OCI-LY1 (cell line): ENCODE data around the gene LINC00237.

ENCODE experiments used
- H2AFZ ChIP-seq: fragments of 200-600 bp; sonication (generic), shearing (Covaris generic); 2 replicates; pipeline ENCODE4 v1.6.0; 2014; ENCODE audit warnings: antibody characterized with exemption, mild to moderate bottlenecking, low read length
- H3F3A ChIP-seq: fragments of 200-600 bp; sonication (generic), shearing (Covaris generic); 2 replicates; pipeline ENCODE4 v1.6.0; 2014; ENCODE audit warnings: mild to moderate bottlenecking, antibody characterized with exemption, low read length, moderate library complexity; ENCODE audit not compliant: insufficient read depth
- H3K27ac ChIP-seq: fragments of 200-600 bp; sonication (generic); 2 replicates; pipeline ENCODE4 v1.5.1; 2014; ENCODE audit warnings: low read length, mixed run types, mild to moderate bottlenecking, low read depth; ENCODE audit not compliant: poor library complexity, severe bottlenecking
- H3K27me3 ChIP-seq: fragments of 200-600 bp; sonication (generic); 2 replicates; pipeline ENCODE4 v1.6.0; 2014; ENCODE audit warnings: antibody characterized with exemption, mild to moderate bottlenecking, low read length, moderate library complexity; ENCODE audit not compliant: insufficient read depth
- H3K36me3 ChIP-seq: fragments of 200-600 bp; sonication (generic); 2 replicates; pipeline ENCODE4 v1.6.1; 2014; ENCODE audit warnings: mild to moderate bottlenecking, antibody characterized with exemption, low read length, moderate library complexity, mixed read lengths; ENCODE audit not compliant: insufficient read depth
- H3K4me1 ChIP-seq: fragments of 200-600 bp; sonication (generic); 2 replicates; pipeline ENCODE4 v1.5.1; 2014; ENCODE audit warnings: mild to moderate bottlenecking, low read length, moderate library complexity; ENCODE audit not compliant: insufficient read depth, severe bottlenecking
- H3K4me2 ChIP-seq: fragments of 200-600 bp; sonication (generic), shearing (Covaris generic); 2 replicates; pipeline ENCODE4 v1.6.1; 2014; ENCODE audit warnings: low read length
- H3K4me3 ChIP-seq: fragments of 200-600 bp; sonication (generic); 2 replicates; pipeline ENCODE4 v1.5.1; 2014; ENCODE audit warnings: low read length, low read depth, mild to moderate bottlenecking, mixed read lengths; ENCODE audit not compliant: poor library complexity, severe bottlenecking
- H3K79me2 ChIP-seq: fragments of 200-600 bp; shearing (Covaris generic); 2 replicates; pipeline ENCODE4 v1.6.1; 2016; ENCODE audit warnings: mixed run types, low read length, mixed read lengths; ENCODE audit not compliant: insufficient read depth
- H3K9ac ChIP-seq: fragments of 200-600 bp; sonication (generic), shearing (Covaris generic); 2 replicates; pipeline ENCODE4 v1.6.1; 2014; ENCODE audit warnings: mild to moderate bottlenecking, low read length, mixed read lengths
- H3K9me2 ChIP-seq: fragments of 200-600 bp; sonication (generic), shearing (Covaris generic); 2 replicates; pipeline ENCODE4 v1.6.1; 2014; ENCODE audit warnings: low read depth, mild to moderate bottlenecking, low read length, mixed read lengths
- H3K9me3 ChIP-seq: fragments of 200-600 bp; shearing (Covaris generic); 2 replicates; pipeline ENCODE4 v1.6.1; 2014; ENCODE audit warnings: low read length, mixed read lengths
- H4K20me1 ChIP-seq: fragments of 200-600 bp; sonication (generic), shearing (Covaris generic); 2 replicates; pipeline ENCODE4 v1.6.0; 2016; ENCODE audit warnings: mild to moderate bottlenecking, low read length; ENCODE audit not compliant: insufficient read depth
- EZH2 ChIP-seq: fragments of 200-600 bp; sonication (generic), shearing (Covaris generic); IDR thresholded peaks from 2 replicates; pipeline ENCODE4 v1.8.0; 2017; ENCODE audit warnings: borderline replicate concordance, mixed run types, mild to moderate bottlenecking, antibody characterized with exemption, low read length, moderate library complexity, mixed read lengths
- TF ChIP-seq, protein P1 (sequence below): fragments of 200-600 bp; sonication (generic), shearing (Covaris generic); IDR thresholded peaks from 2 replicates; pipeline ENCODE4 v1.5.1; 2017; ENCODE audit warnings: mild to moderate bottlenecking, antibody characterized with exemption, low read length, moderate library complexity, mixed read lengths

LINC00237 gene

DNA sequence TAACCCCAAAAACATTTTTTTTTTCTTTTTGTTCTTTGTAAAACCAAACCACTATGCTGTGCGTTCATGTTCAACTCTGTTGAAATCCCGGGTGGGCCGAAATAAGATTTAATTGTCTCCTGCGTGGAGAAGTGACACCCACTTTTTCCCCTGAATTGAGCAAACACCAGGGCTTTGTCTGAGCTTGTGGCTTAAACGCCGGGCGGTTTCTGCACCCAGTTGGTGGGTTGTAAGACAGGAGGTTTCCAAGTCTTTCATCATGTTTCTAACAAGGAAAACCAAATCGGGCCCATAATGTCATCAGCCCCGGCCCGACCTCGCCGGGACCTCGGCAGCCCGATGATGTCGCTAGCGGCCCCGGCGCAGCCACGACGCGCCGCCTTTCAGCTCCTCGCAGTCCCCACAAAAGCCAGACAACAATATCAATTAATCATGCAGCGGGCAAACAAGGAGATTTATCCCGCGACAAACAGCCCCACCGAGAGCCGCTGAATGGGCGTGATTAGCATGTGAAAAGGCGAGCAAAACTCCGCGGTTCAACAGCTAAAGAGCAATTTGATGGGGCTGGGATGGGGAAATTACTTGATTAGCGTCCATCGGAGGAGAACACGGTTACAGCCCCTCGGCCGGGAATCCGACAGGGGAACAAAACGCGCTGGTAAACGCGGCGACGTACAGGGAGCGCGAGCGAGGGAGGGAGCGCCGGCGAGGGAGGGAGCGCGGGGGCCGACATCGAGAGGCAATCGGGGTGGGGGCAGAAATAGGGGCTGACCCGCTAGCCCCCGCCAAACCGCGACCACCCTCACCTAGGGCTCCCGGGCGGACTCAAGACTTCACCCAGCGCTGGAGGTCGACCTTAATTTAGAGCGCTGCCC is 5.3 kb downstream of the LINC00237 start:
- no peaks in the 10 kb centered on the region for H3K27me3 ChIP-seq

DNA sequence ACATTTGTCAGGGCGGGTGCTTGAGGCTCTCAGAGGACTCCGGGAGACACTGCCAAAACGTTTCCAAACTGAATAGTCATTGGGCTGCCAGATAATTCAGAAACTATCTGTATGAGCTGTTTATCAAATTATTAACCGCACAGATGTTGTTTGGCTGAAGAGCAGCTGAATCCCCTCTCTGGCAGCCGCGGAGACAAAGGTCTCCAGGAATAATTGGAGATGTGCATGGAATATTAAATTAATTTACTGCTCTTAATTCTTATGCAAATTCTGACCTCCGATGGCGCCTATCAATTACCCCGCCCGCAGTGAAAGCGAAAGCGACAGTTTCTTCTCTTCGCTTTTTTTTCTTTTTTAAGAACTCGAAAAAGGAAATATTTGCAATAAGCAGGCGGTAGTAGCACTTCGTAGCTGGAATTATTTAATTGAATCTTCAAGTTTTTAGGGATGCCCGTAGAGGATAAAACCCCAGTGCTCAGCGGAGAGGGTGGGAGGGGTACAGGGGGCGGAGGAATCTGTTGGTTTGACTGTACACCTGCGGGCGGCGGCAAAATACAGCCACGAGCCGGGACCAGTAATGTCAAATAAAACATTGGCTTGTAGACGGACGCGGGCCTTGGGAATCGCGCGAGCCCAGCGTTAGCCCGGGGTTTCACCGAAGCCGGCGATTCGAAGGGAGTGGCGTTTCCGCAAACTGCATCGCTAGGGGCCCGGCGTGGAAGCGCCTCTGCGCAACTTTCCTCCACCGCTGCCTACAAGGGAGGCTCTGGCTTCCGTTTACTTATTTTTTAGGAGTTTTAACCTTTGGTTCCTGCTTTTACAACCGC is 6.2 kb downstream of the LINC00237 start:
- H3K9ac ChIP-seq, result peak overlapping the region; percentile 67
- no peaks in the 10 kb centered on the region for H3K79me2 ChIP-seq
- H3K4me2 ChIP-seq, result peak overlapping the region; percentile 76
- TF ChIP-seq, protein P1, sequence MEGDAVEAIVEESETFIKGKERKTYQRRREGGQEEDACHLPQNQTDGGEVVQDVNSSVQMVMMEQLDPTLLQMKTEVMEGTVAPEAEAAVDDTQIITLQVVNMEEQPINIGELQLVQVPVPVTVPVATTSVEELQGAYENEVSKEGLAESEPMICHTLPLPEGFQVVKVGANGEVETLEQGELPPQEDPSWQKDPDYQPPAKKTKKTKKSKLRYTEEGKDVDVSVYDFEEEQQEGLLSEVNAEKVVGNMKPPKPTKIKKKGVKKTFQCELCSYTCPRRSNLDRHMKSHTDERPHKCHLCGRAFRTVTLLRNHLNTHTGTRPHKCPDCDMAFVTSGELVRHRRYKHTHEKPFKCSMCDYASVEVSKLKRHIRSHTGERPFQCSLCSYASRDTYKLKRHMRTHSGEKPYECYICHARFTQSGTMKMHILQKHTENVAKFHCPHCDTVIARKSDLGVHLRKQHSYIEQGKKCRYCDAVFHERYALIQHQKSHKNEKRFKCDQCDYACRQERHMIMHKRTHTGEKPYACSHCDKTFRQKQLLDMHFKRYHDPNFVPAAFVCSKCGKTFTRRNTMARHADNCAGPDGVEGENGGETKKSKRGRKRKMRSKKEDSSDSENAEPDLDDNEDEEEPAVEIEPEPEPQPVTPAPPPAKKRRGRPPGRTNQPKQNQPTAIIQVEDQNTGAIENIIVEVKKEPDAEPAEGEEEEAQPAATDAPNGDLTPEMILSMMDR, result no peak
- no peak for TF ChIP-seq EZH2
- H3F3A ChIP-seq, result 0 out of 2 replicates have a peak, but pooled peaks cover 7% of the 10 kb centered on the region
- no peaks in the 10 kb centered on the region for H3K36me3 ChIP-seq
- H3K9me3 ChIP-seq, result no peaks in the 10 kb centered on the region
- H3K4me1 ChIP-seq, result peaks cover 55% of the 10 kb centered on the region
- H3K27me3 ChIP-seq, result no peaks in the 10 kb centered on the region
- H2AFZ ChIP-seq, result peak overlapping the region; percentile 69
- H3K9me2 ChIP-seq, result no peaks in the 10 kb centered on the region
- H3K27ac ChIP-seq, result peak overlapping the region; percentile 71
- H4K20me1 ChIP-seq, result no peaks in the 10 kb centered on the region
- H3K4me3 ChIP-seq, result peak overlapping the region; percentile 66

More for the DNA sequence above, 5.3 kb downstream of the LINC00237 start:
- H3K9me3 ChIP-seq, result no peaks in the 10 kb centered on the region
- 0 out of 2 replicates have a peak, but pooled peaks cover 7% of the 10 kb centered on the region for H3F3A ChIP-seq
- H3K9me2 ChIP-seq, result no peaks in the 10 kb centered on the region
- peak overlapping the region; percentile 67 for H3K9ac ChIP-seq
- no peaks in the 10 kb centered on the region for H3K36me3 ChIP-seq
- H3K4me1 ChIP-seq, result peaks cover 53% of the 10 kb centered on the region
- H3K4me3 ChIP-seq, result peak overlapping the region; percentile 66
- peak overlapping the region; percentile 76 for H3K4me2 ChIP-seq
- H3K79me2 ChIP-seq, result no peaks in the 10 kb centered on the region
- peak overlapping the region; percentile 52 for H2AFZ ChIP-seq
- no peaks in the 10 kb centered on the region for H4K20me1 ChIP-seq
- TF ChIP-seq EZH2, result no peak
- TF ChIP-seq, protein P1, result no peak
- peak overlapping the region; percentile 71 for H3K27ac ChIP-seq

DNA sequence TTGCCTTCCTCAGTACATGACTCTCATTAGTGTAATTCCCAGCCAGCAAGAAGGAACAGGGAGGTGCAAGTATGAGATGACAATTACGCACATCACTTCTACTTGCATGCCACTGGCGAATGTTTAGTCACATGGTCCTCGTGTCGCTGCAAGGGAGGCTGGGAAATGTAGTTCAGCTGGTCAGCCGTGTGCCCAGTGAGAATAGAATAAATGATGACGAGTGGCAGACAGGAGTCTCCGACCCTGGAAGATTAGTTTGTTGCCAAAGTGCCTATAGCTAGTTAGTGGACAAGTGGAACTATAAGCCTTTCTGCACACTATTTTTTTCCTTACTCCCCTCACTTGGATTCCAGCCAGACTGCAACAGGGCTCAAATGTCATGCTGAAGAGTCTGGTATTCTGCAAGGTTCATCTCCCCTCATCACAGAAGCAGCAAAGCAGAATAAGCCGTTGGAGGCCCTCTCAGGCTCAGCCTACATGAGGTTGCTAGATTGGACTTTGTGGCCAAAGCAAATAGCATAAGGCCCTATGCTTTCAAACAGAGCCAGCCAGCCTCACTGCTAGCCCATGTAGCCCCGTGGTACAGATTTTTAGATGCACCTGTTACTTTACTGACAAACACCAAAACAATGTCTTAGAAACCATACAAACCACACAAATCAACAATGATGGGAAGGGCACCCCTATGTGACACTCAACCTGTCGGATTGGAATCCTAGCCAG is 9.7 kb downstream of the LINC00237 start:
- H3K9ac ChIP-seq, result peak overlapping the region; percentile 4; the same call in 1 of the 2 replicates
- TF ChIP-seq, protein P1, result no peak
- no peak for TF ChIP-seq EZH2
- H3K27me3 ChIP-seq, result no peaks in the 10 kb centered on the region
- no peak overlapping the region for H2AFZ ChIP-seq
- H3K79me2 ChIP-seq, result no peaks in the 10 kb centered on the region
- peak overlapping the region; percentile 34 for H3K4me3 ChIP-seq
- peak overlapping the region; percentile 53 for H3K4me2 ChIP-seq
- H3K4me1 ChIP-seq, result peaks cover 55% of the 10 kb centered on the region
- no peaks in the 10 kb centered on the region for H4K20me1 ChIP-seq
- H3K9me3 ChIP-seq, result no peaks in the 10 kb centered on the region
- 0 out of 2 replicates have a peak, but pooled peaks cover 7% of the 10 kb centered on the region for H3F3A ChIP-seq
- H3K27ac ChIP-seq, result peak overlapping the region; percentile 71
- H3K9me2 ChIP-seq, result no peaks in the 10 kb centered on the region
- H3K36me3 ChIP-seq, result no peaks in the 10 kb centered on the region
